Esophagus (tissue), 2 donors: ENCODE data around the gene SORCS2. TPM values are rescaled to one million over a fixed set of nuclear protein-coding genes. Genes with fewer than 3 reads are reported as not detected.

ENCODE experiments used
- H3K27ac ChIP-seq, 2 donors: one replicate each; pipeline ENCODE4 v1.5.1; 2013; ENCODE audit warnings: low read depth in 2 of 2, mild to moderate bottlenecking in 2 of 2, inconsistent platforms in 1 of 2, low read length in 1 of 2, moderate library complexity in 1 of 2
- H3K27me3 ChIP-seq, 2 donors: one replicate each; pipeline ENCODE4 v1.6.1; 2013; ENCODE audit warnings: low read length in 2 of 2, control low read depth in 1 of 2, mild to moderate bottlenecking in 1 of 2; ENCODE audit not compliant: insufficient read depth in 2 of 2, control insufficient read depth in 1 of 2
- H3K36me3 ChIP-seq, 2 donors: one replicate each; pipeline ENCODE4 v1.6.1; 2013; ENCODE audit warnings: low read length in 1 of 2; ENCODE audit not compliant: control insufficient read depth in 2 of 2, insufficient read depth in 2 of 2
- H3K4me1 ChIP-seq, 2 donors: one replicate each; pipeline ENCODE4 v1.6.1; 2013; ENCODE audit warnings: low read length in 1 of 2; ENCODE audit not compliant: control insufficient read depth in 2 of 2, insufficient read depth in 2 of 2
- H3K4me3 ChIP-seq, 2 donors: one replicate each; pipeline ENCODE4 v1.5.1; 2013; ENCODE audit warnings: low read length in 2 of 2, mild to moderate bottlenecking in 2 of 2, low read depth in 1 of 2, moderate library complexity in 1 of 2
- H3K9me3 ChIP-seq, 2 donors: one replicate each; pipeline ENCODE4 v1.6.1; 2013; ENCODE audit warnings: mild to moderate bottlenecking in 2 of 2, low read depth in 1 of 2, low read length in 1 of 2, moderate library complexity in 1 of 2; ENCODE audit not compliant: control insufficient read depth in 2 of 2, insufficient read depth in 1 of 2
- WGBS, 2 donors: extraction: QIAGEN DNeasy Blood & Tissue Kit; methylation state at CpG; one replicate each; pipeline ENCODE4 v1.1.7; 2013; 5-methylcytosine and 5-hydroxymethylcytosine counted together
- polyA plus RNA-seq, 2 donors: library from polyadenylated mRNA; stranded (reverse); fragments of 200-250 nt; gene quantifications; one replicate each; pipeline ENCODE4 v1.2.3, GENCODE V29; 2013
- donor health status: healthy with polysubstance abuse.
- donor health status: Bipolar disorder and iron deficiency.

SORCS2 gene
- polyA plus RNA-seq, 2 donors = 1.1 to 1.2 TPM

DNA sequence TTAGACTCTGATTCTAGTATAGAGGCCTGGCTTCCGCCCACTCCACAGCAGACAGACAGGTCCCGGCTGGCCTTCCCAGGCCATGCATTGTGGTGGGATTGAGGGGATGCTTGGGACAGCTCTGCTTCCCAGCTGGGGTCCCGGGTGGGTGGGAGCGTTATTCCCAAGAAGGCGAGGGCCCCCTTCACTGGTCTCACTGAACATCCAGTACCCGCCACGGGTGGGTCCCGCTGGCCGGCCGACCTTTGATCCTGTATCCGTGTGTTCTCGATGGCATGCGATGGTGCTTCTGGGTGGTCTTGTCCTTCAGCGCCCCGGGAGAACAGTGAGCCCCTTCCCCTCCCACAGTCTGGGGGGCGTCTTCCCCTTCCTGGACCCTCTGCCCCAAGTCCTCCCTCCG lies 515.9 kb downstream of the SORCS2 start:
- H3K27me3 ChIP-seq = no peaks in the 10 kb centered on the region
- 84 to 86% methylated on average over 17 of the region's 17 CpGs for WGBS, 2 donors
- no peak overlapping the region for H3K4me3 ChIP-seq
- H3K9me3 ChIP-seq = no peaks in the 10 kb centered on the region
- peaks cover 0 to 2% of the 10 kb centered on the region in 2 donors for H3K4me1 ChIP-seq
- H3K27ac ChIP-seq = no peak overlapping the region
- H3K36me3 ChIP-seq = no peaks in the 10 kb centered on the region

GRCh38 chr4:7708981-7709380 lies 516.6 kb downstream of the SORCS2 start:
- no peaks in the 10 kb centered on the region for H3K27me3 ChIP-seq
- peaks cover 0 to 2% of the 10 kb centered on the region in 2 donors for H3K4me1 ChIP-seq
- H3K27ac ChIP-seq = no peak overlapping the region
- H3K4me3 ChIP-seq = no peak overlapping the region
- H3K36me3 ChIP-seq = no peaks in the 10 kb centered on the region
- peaks cover 0 to 2% of the 10 kb centered on the region in 2 donors for H3K9me3 ChIP-seq
- WGBS, 2 donors = 70 to 75% methylated on average over 15 of the region's 15 CpGs

DNA sequence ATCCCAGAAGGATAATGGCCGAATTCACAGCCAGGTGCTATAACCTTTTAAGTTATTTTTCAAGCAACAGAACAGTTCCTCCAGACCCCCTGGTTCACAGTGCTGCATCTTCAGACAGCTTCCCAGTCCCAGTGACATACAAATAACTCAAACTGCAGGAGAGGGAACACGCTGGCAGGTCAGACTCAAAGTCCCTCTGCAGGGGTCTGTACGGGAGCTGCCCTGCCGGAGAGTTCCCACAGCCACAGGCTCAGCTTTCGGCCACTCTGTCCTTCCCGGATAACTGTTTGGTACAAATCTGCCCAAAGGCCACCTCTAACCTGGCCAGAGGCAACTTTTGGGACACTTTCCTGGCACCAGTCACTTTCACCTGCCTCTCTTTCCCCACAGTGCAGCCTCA lies 517.1 kb downstream of the SORCS2 start:
- WGBS, 2 donors = 91% methylated on average over 6 of the region's 6 CpGs
- Histone ChIP-seq H3K36me3 (peaks cover 0 to under 1% of the 10 kb centered on the region in 2 donors), H3K9me3 (peaks cover 0 to 6% of the 10 kb centered on the region in 2 donors), H3K27me3 (no peaks in the 10 kb centered on the region), H3K4me1 (peaks cover 0 to 2% of the 10 kb centered on the region in 2 donors), H3K27ac (no peak overlapping the region), H3K4me3 (no peak overlapping the region)

DNA sequence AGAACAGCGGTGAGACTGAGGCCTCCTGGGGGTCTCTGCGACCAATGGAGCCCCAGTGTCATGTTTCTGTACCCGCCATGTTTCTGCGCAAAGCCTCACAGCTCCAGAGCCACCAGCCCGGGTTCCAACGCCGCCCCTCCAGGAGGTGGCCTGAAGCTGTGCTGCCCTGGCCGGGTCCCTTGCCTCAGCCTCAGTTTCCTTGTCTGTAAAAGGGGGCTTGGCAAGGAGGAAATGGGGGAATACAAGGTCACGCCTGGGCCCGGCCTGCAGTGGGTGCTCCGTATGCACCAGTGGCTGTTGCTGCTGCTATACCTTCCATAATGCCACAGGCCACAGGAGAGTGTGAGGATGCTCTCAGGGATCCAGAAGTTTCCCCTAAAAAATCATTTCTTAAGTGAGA lies 517.8 kb downstream of the SORCS2 start:
- H3K27ac ChIP-seq = no peak overlapping the region
- no peaks in the 10 kb centered on the region for H3K4me1 ChIP-seq
- H3K27me3 ChIP-seq = no peaks in the 10 kb centered on the region
- peaks cover 0 to 3% of the 10 kb centered on the region in 2 donors for H3K36me3 ChIP-seq
- H3K4me3 ChIP-seq = no peak overlapping the region
- H3K9me3 ChIP-seq = peaks cover 0 to 7% of the 10 kb centered on the region in 2 donors
- WGBS, 2 donors = 88 to 93% methylated on average over 11 of the region's 11 CpGs

DNA sequence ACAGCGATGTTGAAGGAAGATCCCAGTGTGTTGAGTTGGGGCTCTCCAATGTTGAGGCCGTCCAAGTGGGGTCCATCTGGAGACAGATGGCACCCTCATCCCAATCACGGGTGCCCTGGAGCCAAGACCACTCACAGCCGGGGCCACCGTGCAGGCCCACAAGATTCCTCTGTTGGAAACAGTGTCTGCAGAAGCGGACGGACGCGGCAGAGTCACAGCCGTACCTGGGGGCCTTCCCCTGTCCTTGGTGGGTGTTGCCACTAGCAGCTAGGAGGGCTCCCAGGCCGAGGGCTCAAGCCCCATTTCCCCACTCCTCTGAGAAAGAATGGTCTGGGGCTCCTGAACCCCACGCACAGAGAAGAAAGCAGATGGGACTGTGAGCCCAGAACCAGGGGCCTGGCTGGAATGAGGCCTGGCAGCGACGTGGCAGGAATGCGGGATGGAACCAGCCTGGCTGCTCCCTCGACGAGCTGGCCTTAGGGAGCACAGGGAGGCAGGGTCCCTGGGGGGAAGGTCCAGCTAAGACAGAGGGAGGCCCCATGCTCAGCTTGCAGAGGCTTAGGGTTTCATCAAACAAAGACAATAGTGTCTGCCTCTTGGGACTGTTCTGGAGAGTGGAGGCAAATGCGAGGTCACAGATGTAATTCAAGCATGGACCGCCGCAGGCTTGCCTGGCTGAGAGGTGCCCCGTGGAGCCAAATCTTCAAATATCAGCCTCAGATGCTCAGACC lies 518.4 kb downstream of the SORCS2 start:
- Histone ChIP-seq H3K4me1 (no peaks in the 10 kb centered on the region), H3K4me3 (no peak overlapping the region), H3K9me3 (peaks cover 0 to 7% of the 10 kb centered on the region in 2 donors), H3K27me3 (no peaks in the 10 kb centered on the region), H3K36me3 (peaks cover 0 to 3% of the 10 kb centered on the region in 2 donors), H3K27ac (no peak overlapping the region)
- 90 to 91% methylated on average over 21 of the region's 21 CpGs for WGBS, 2 donors

GRCh38 chr4:7711307-7711963 lies 519.1 kb downstream of the SORCS2 start:
- WGBS, 2 donors = 93 to 96% methylated on average over 10 of the region's 10 CpGs
- H3K27me3 ChIP-seq = no peaks in the 10 kb centered on the region

DNA sequence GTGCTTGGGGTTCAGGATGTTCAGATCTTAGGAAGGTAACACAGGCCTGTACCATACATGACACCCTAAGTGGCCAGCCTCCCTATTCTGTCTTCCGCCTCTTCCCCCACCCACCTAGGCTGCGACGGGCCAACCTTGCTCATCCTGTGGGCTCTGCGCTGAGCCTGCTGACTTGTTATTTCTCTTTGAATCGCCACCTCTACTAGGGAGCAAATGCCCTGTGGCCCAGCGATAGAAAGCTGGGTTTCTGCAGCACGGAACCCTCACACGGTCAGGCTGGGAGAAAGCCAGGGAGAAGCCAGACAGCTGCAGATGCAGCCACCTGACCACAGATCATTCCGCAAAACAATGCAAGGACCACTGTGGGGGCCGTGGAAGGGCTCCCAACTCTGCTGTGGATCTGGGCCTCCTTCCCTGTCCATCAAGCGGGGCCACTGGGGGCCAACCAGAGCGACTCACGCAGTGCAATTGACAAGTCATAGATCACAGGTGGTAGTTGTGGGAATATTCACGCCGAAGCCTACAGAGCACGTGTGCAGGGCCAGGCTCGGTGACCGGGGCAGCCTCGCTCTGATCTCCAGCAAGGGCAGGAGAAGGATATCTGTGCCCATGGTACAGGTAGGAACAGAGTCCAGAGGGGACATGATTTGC lies 519.8 kb downstream of the SORCS2 start:
- H3K36me3 ChIP-seq = peaks cover 0 to 3% of the 10 kb centered on the region in 2 donors
- WGBS, 2 donors = 85 to 92% methylated on average over 19 of the region's 19 CpGs
- H3K4me1 ChIP-seq = no peaks in the 10 kb centered on the region
- H3K9me3 ChIP-seq = peaks cover 0 to 7% of the 10 kb centered on the region in 2 donors
- no peak overlapping the region for H3K27ac ChIP-seq
- H3K4me3 ChIP-seq = no peak overlapping the region
- H3K27me3 ChIP-seq = no peaks in the 10 kb centered on the region

More at GRCh38 chr4:7711307-7711963, 519.1 kb downstream of the SORCS2 start:
- Histone ChIP-seq H3K36me3 (peaks cover 0 to 3% of the 10 kb centered on the region in 2 donors), H3K4me3 (no peak overlapping the region), H3K4me1 (no peaks in the 10 kb centered on the region), H3K27ac (no peak overlapping the region), H3K9me3 (peaks cover 0 to 7% of the 10 kb centered on the region in 2 donors)

DNA sequence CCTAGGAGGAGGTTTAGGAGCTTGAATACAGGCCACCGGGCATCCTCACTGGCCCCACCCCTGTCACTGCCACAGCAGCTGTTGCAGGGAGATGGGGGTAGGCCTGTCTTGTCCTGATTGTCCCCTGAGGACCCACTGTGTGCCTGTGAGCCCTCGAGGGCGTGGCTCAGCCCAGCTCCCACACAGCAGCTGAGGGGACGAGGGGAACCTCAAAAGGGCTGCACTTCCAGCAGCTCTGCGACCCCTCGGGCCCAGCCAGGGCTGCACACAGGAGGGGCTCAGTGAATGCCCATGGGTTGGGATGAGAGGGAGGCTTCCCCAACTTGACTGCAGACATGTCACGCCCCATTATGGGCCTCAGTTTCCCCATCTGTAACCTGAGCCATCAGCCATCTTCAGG lies 521.4 kb downstream of the SORCS2 start:
- Histone ChIP-seq H3K27ac (no peak overlapping the region), H3K4me3 (no peak overlapping the region), H3K4me1 (no peaks in the 10 kb centered on the region), H3K27me3 (no peaks in the 10 kb centered on the region), H3K36me3 (peaks cover 0 to 5% of the 10 kb centered on the region in 2 donors), H3K9me3 (peaks cover 0 to 7% of the 10 kb centered on the region in 2 donors)
- 82 to 84% methylated on average over 7 of the region's 7 CpGs for WGBS, 2 donors

DNA sequence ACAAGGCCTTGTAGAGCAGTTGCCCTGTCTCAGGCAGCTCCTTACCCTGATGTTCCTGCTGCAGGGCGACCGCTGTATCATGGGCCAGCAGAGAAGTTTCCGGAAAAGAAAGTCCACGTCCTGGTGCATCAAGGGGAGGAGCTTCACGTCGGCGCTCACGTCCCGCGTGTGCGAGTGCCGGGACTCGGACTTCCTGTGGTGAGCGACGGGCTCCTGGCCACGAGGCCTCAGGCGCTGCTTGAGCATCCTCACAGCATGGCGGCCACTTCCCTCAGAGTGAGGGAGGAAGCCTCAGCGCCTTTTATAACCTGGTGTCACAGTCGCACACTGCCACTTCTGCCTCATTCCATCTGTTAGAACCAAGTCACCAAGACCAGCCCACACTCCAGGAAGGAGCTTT lies 521.8 kb downstream of the SORCS2 start:
- H3K27me3 ChIP-seq = no peaks in the 10 kb centered on the region
- H3K36me3 ChIP-seq = peaks cover 0 to 5% of the 10 kb centered on the region in 2 donors
- no peak overlapping the region for H3K27ac ChIP-seq
- H3K4me3 ChIP-seq = no peak overlapping the region
- 94 to 96% methylated on average over 20 of the region's 20 CpGs for WGBS, 2 donors
- no peaks in the 10 kb centered on the region for H3K4me1 ChIP-seq
- peaks cover 0 to 7% of the 10 kb centered on the region in 2 donors for H3K9me3 ChIP-seq
